Erythroblast (primary cell): ENCODE results near the gene BBS9.

Experiments
- GATA1 ChIP-seq: IDR thresholded peaks from 2 replicates; pipeline ENCODE4 v1.6.1; 2011; ENCODE audit warnings: low read depth, mild to moderate bottlenecking, control low read depth, low read length, moderate library complexity
- POLR2A ChIP-seq: IDR thresholded peaks from 2 replicates; pipeline ENCODE4 v1.6.1; 2011; ENCODE audit warnings: mild to moderate bottlenecking, low read length

GRCh38 chr7:33287738-33288137 lies 158.4 kb downstream of the BBS9 start:
- TF ChIP-seq POLR2A (no peak), GATA1 (no peak)
